H9 (cell line): ENCODE results near the gene FTMT. TPM values are rescaled to one million over a fixed set of nuclear protein-coding genes. Genes with fewer than 3 reads are reported as not detected.

ENCODE experiments used
- DNase-seq: peaks from one replicate; pipeline ENCODE4 v3.0.0-alpha.2; 2017
- H2AFZ ChIP-seq: one replicate; pipeline ENCODE4 v1.6.1; 2013; ENCODE audit warnings: mild to moderate bottlenecking, low read length, control low read depth, moderate library complexity
- H2AK5ac ChIP-seq: 2 replicates; pipeline ENCODE4 v1.6.1; 2013; ENCODE audit warnings: low read length, control low read depth, mixed read lengths; ENCODE audit not compliant: insufficient read length
- H2BK120ac ChIP-seq: one replicate; pipeline ENCODE4 v1.6.1; 2013; ENCODE audit warnings: low read depth, mild to moderate bottlenecking, low read length, control low read depth, inconsistent platforms; ENCODE audit not compliant: poor library complexity, severe bottlenecking
- H2BK12ac ChIP-seq: 2 replicates; pipeline ENCODE4 v1.6.1; 2013; ENCODE audit warnings: low read length, control low read depth, mixed read lengths, low read depth; ENCODE audit not compliant: insufficient read length
- H2BK15ac ChIP-seq: 2 replicates; pipeline ENCODE4 v1.6.1; 2013; ENCODE audit warnings: low read depth, low read length, control low read depth
- H2BK20ac ChIP-seq: one replicate; pipeline ENCODE4 v1.6.1; 2013; ENCODE audit warnings: low read depth, mild to moderate bottlenecking, low read length, control low read depth, inconsistent platforms; ENCODE audit not compliant: poor library complexity, severe bottlenecking
- H2BK5ac ChIP-seq: 2 replicates; pipeline ENCODE4 v1.6.1; 2013; ENCODE audit warnings: low read length, control low read depth, mixed read lengths; ENCODE audit not compliant: insufficient read length
- H3K14ac ChIP-seq: 2 replicates; pipeline ENCODE4 v1.6.1; 2013; ENCODE audit warnings: low read length, control low read depth; ENCODE audit not compliant: insufficient read depth
- H3K18ac ChIP-seq: 2 replicates; pipeline ENCODE4 v1.6.1; 2013; ENCODE audit warnings: low read depth, mild to moderate bottlenecking, mixed read lengths, low read length, control low read depth; ENCODE audit not compliant: insufficient read length
- H3K23ac ChIP-seq: 2 replicates; pipeline ENCODE4 v1.6.1; 2013; ENCODE audit warnings: low read length, control low read depth, mixed read lengths, low read depth; ENCODE audit not compliant: insufficient read length
- H3K23me2 ChIP-seq: 2 replicates; pipeline ENCODE4 v1.6.1; 2013; ENCODE audit warnings: low read depth, mild to moderate bottlenecking, mixed read lengths, low read length, control low read depth; ENCODE audit not compliant: insufficient read length, poor library complexity, severe bottlenecking
- H3K27ac ChIP-seq: 2 replicates; pipeline ENCODE4 v1.5.1; 2013; ENCODE audit warnings: low read length, control low read depth, mixed read lengths, low read depth; ENCODE audit not compliant: insufficient read length
- H3K27me3 ChIP-seq: 2 replicates; pipeline ENCODE4 v1.6.1; 2013; ENCODE audit warnings: low read length, control low read depth, inconsistent platforms; ENCODE audit not compliant: insufficient read depth
- H3K4ac ChIP-seq: 2 replicates; pipeline ENCODE4 v1.6.1; 2013; ENCODE audit warnings: low read depth, mild to moderate bottlenecking, control low read depth, inconsistent platforms, low read length, moderate library complexity
- H3K4me1 ChIP-seq: 2 replicates; pipeline ENCODE4 v1.6.1; 2013; ENCODE audit warnings: low read length, control low read depth, inconsistent platforms; ENCODE audit not compliant: insufficient read depth
- H3K4me2 ChIP-seq: 2 replicates; pipeline ENCODE4 v1.6.1; 2013; ENCODE audit warnings: low read length, control low read depth, mixed read lengths; ENCODE audit not compliant: insufficient read length, insufficient read depth
- H3K56ac ChIP-seq: 2 replicates; pipeline ENCODE4 v1.6.1; 2013; ENCODE audit warnings: low read depth, mild to moderate bottlenecking, mixed read lengths, low read length, control low read depth; ENCODE audit not compliant: insufficient read length
- H3K79me1 ChIP-seq: 2 replicates; pipeline ENCODE4 v1.6.1; 2013; ENCODE audit warnings: low read depth, mild to moderate bottlenecking, moderate library complexity, low read length, control low read depth, inconsistent platforms; ENCODE audit not compliant: insufficient read depth, poor library complexity, severe bottlenecking
- H3K79me2 ChIP-seq: 2 replicates; pipeline ENCODE4 v1.6.1; 2013; ENCODE audit warnings: low read length, control low read depth, inconsistent platforms; ENCODE audit not compliant: insufficient read depth
- H3K9ac ChIP-seq: 2 replicates; pipeline ENCODE4 v1.6.1; 2013; ENCODE audit warnings: low read length, control low read depth, mixed read lengths; ENCODE audit not compliant: insufficient read length; ENCODE audit errors: extremely low read depth
- H3K9me3 ChIP-seq: one replicate; pipeline ENCODE4 v1.6.1; 2013; ENCODE audit warnings: low read depth, low read length, inconsistent platforms; ENCODE audit not compliant: control insufficient read depth
- H3T11ph ChIP-seq: one replicate; pipeline ENCODE4 v1.6.1; 2013; ENCODE audit warnings: mild to moderate bottlenecking, low read length, control low read depth, inconsistent platforms
- H4K20me1 ChIP-seq: one replicate; pipeline ENCODE4 v1.6.1; 2013; ENCODE audit not compliant: control insufficient read depth, insufficient read length, insufficient read depth
- H4K5ac ChIP-seq: 2 replicates; pipeline ENCODE4 v1.6.1; 2013; ENCODE audit warnings: low read depth, mild to moderate bottlenecking, mixed read lengths, low read length, control low read depth; ENCODE audit not compliant: insufficient read length
- H4K8ac ChIP-seq: replicated peaks from 2 replicates; pipeline ENCODE4 v1.6.1; 2013; ENCODE audit warnings: low read length, control low read depth, mixed read lengths, low read depth; ENCODE audit not compliant: insufficient read length
- H4K91ac ChIP-seq: 2 replicates; pipeline ENCODE4 v1.6.1; 2013; ENCODE audit warnings: low read depth, mild to moderate bottlenecking, moderate library complexity, mixed read lengths, low read length, control low read depth; ENCODE audit not compliant: insufficient read length
- H3K27ac Mint-ChIP-seq, 3 experiments: 2 replicates in 2 of 3; 3 replicates in 1 of 3; pipeline ENCODE4 v1.8.0; 2020 to 2021; ENCODE audit warnings: mixed read lengths in 3 of 3, mild to moderate bottlenecking in 1 of 3, moderate library complexity in 1 of 3
- H3K27me3 Mint-ChIP-seq: 2 replicates; pipeline ENCODE4 v1.8.0; 2021; ENCODE audit warnings: low read depth, mild to moderate bottlenecking, moderate library complexity, mixed read lengths
- H3K36me3 Mint-ChIP-seq, 3 experiments: 2 replicates in 2 of 3; 3 replicates in 1 of 3; pipeline ENCODE4 v1.8.0; 2020 to 2021; ENCODE audit warnings: low read depth in 3 of 3, mixed read lengths in 3 of 3; ENCODE audit not compliant: insufficient read depth in 1 of 3
- H3K4me1 Mint-ChIP-seq, 2 experiments: 2 replicates each; pipeline ENCODE4 v1.8.0; 2020; ENCODE audit warnings: mixed read lengths in 2 of 2
- H3K4me3 Mint-ChIP-seq, 2 experiments: 2 replicates in 1 of 2; 3 replicates in 1 of 2; pipeline ENCODE4 v1.8.0; 2020 to 2021; ENCODE audit warnings: mild to moderate bottlenecking in 2 of 2, mixed read lengths in 2 of 2, moderate library complexity in 1 of 2
- H3K9me3 Mint-ChIP-seq, 2 experiments: 2 replicates in 1 of 2; 3 replicates in 1 of 2; pipeline ENCODE4 v1.8.0; 2020; ENCODE audit warnings: mild to moderate bottlenecking in 2 of 2, mixed read lengths in 2 of 2, moderate library complexity in 1 of 2
- CTCF ChIP-seq: fragments of 200-600 bp; sonication (generic); conservative IDR thresholded peaks from 3 replicates; pipeline ENCODE4 v1.8.0; 2021; ENCODE audit warnings: antibody characterized with exemption, mild to moderate bottlenecking
- total RNA-seq: library from RNA; stranded (reverse); gene quantifications from 2 replicates; pipeline ENCODE4 v1.2.1, GENCODE V29; 2021

FTMT gene
- total RNA-seq, 1 experiment from 2014 or later: not detected

DNA sequence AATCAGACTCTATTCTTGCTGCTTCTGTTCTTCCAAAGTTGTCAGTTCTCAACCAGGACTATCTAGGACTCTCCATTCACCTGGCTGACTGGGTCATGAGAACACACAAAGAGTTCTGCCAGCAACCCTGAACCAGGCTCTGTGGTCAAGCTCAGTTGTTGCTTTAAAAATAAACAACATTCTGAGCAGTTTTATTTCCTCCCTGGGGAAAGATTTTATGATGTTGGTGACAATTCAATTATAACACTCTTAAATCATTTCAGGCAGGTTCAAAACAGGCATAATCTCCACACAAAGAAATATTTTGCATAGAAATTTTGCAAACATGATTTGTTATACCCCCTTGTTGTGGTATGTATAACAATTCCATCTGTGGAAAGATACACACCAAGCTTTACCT, 36.0 kb downstream of the FTMT start:
- Histone ChIP-seq H3K9me3 (no peaks in the 10 kb centered on the region), H2BK12ac (no peak overlapping the region), H2BK5ac (no peak overlapping the region), H3T11ph (no peak overlapping the region), H4K20me1 (no peaks in the 10 kb centered on the region), H2BK15ac (no peak overlapping the region), H3K4me1 (no peaks in the 10 kb centered on the region), H2AFZ (no peak overlapping the region), H3K23me2 (no peaks in the 10 kb centered on the region), H3K56ac (no peak overlapping the region), H3K4ac (no peak overlapping the region), H3K79me1 (no peaks in the 10 kb centered on the region), H3K4me2 (no peak overlapping the region), H3K9ac (no peak overlapping the region), H2BK20ac (no peak overlapping the region), H4K8ac (no peak overlapping the region), H2BK120ac (no peak overlapping the region), H3K14ac (no peak overlapping the region), H3K27ac (no peak overlapping the region), H3K79me2 (no peaks in the 10 kb centered on the region), H3K18ac (no peak overlapping the region), H4K91ac (no peak overlapping the region), H3K27me3 (no peaks in the 10 kb centered on the region), H4K5ac (no peak overlapping the region), H2AK5ac (no peak overlapping the region), H3K23ac (no peak overlapping the region)
- no peaks in the 10 kb centered on the region; the same call in 1 of the 2 replicates for H3K27me3 Mint-ChIP-seq
- H3K4me1 Mint-ChIP-seq: no peaks in the 10 kb centered on the region
- no peaks in the 10 kb centered on the region for H3K36me3 Mint-ChIP-seq
- no peak overlapping the region for H3K27ac Mint-ChIP-seq
- H3K9me3 Mint-ChIP-seq: no peaks in the 10 kb centered on the region
- DNase-seq: no peak
- TF ChIP-seq CTCF: no peak
- H3K4me3 Mint-ChIP-seq: no peak overlapping the region
